ENCODE data around the gene EEF1AKMT1.

DNA sequence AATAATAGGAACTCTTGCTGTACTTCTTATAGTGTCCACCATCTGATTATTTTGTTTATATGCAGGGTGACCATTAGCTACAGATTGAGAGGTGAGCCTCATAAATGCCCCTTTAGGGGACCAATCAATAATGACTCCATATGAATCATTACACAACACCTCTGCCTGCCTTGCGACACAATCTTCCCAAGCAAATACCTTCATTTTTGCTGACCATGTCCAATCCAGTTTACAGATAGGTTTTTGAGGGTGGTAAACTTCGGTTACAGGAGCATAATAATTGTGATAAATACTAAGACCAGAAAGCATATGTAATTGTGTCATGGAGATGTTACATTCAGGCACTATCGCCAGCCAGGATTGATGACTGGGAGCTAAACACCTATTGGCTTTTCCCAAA, 93.9 kb downstream of the EEF1AKMT1 start:
- TF ChIP-seq POLR2A (IDR thresholded peaks at IDR 0.05; ENCODE audit: low read depth) (no peak), POLR2AphosphoS5 (IDR thresholded peaks at IDR 0.05) (no peak), EP300 (IDR thresholded peaks at IDR 0.05) (no peak)
- TF ChIP-seq, protein P1, sequence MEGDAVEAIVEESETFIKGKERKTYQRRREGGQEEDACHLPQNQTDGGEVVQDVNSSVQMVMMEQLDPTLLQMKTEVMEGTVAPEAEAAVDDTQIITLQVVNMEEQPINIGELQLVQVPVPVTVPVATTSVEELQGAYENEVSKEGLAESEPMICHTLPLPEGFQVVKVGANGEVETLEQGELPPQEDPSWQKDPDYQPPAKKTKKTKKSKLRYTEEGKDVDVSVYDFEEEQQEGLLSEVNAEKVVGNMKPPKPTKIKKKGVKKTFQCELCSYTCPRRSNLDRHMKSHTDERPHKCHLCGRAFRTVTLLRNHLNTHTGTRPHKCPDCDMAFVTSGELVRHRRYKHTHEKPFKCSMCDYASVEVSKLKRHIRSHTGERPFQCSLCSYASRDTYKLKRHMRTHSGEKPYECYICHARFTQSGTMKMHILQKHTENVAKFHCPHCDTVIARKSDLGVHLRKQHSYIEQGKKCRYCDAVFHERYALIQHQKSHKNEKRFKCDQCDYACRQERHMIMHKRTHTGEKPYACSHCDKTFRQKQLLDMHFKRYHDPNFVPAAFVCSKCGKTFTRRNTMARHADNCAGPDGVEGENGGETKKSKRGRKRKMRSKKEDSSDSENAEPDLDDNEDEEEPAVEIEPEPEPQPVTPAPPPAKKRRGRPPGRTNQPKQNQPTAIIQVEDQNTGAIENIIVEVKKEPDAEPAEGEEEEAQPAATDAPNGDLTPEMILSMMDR (IDR thresholded peaks at IDR 0.05) = no peak
